GM21515 (cell line): Measurements from ENCODE around the gene RAP1GAP.

Experiments used
- ATAC-seq: cut with Tn5 transposase; IDR thresholded peaks from one replicate; pipeline ENCODE4 v1.9.1; 2021; ENCODE audit not compliant: unreplicated experiment

The RAP1GAP gene

GRCh38 chr1:21663248-21663950, 5.8 kb downstream of the RAP1GAP start:
- no peak for ATAC-seq

DNA sequence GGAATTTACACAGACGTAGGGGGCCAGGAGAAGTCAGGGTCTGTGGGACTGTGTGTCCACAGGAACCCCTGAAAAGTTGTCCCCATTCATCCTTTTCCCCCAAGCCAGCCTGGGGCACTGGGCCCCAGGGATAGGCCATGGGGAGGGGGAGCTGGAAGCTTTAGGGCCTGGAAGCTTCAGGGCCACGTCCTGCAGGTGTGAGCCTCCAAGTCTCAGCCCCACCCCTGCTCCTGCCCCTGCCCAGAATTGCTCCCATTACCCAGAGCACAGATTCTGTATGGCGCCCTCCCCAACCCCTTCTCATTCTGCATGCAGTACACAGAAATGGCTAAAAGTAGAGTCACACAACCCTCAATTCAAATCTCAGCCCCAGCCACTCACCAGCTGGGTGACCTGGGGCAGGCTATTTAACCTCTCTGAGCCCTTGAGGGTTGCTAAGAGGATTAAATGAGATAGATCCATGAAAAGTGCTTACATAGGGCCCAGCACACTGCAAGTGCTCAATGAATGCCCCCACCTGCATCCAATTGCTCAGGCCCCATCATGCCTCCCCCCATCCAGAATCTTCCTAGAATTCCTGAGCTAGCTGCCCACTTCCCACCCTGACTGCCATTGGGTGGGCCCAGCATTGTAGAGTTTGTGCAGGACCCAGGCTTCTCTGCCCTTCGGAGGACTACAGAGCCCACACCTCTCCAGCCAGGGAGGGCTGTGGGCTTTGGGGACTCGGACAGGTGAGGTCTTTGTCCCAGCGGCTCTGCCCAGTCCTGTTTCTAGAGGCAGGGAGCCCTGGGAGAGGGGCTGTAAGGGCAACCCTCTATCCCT, 6.5 kb downstream of the RAP1GAP start:
- no peak for ATAC-seq

GRCh38 chr1:21661886-21662285, 7.3 kb downstream of the RAP1GAP start:
- ATAC-seq, result no peak

GRCh38 chr1:21659924-21660326, 9.2 kb downstream of the RAP1GAP start:
- ATAC-seq, result no peak

GRCh38 chr1:21659099-21659923, 9.8 kb downstream of the RAP1GAP start:
- ATAC-seq, result no peak

GRCh38 chr1:21657456-21658190, 11.5 kb downstream of the RAP1GAP start:
- ATAC-seq, result no peak

GRCh38 chr1:21655748-21656147, 13.4 kb downstream of the RAP1GAP start:
- no peak for ATAC-seq

DNA sequence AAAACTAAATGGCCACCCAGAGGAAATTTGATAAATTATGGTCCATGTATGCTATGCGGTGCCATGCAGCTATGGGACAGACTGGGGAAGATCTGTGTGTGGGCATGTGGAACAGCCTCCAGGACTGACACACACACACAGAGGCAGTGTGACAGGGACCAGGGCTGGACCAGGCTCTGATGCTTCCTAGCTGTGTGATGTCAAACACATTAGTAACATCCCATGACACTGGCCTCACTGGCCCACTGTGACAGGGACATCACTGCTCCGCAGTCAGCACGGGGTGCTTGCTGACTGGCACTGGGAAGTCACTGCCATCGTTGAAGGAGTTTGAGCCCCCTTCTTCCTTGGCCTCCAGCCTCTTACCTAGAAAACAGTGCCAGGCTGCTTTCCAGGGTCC, 13.9 kb downstream of the RAP1GAP start:
- no peak for ATAC-seq

DNA sequence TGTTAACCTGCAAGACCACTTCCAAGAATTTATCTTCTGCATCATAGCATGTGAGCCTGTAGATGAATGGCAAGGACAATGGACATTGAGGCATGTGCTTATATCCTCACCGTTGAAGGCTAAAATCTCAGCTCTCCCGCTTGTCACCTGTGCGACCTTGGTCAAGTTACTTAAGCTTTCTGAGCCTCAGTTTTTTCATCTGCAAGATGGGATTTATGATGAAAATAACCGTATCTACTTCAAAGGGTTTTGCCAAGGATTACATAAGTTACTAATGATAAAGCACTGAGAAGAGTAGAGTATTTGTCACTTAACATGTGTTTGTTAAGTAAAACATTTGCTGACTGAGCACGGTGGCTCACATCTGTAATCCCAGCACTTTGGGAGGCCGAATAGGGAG, 14.9 kb downstream of the RAP1GAP start:
- ATAC-seq, result no peak

DNA sequence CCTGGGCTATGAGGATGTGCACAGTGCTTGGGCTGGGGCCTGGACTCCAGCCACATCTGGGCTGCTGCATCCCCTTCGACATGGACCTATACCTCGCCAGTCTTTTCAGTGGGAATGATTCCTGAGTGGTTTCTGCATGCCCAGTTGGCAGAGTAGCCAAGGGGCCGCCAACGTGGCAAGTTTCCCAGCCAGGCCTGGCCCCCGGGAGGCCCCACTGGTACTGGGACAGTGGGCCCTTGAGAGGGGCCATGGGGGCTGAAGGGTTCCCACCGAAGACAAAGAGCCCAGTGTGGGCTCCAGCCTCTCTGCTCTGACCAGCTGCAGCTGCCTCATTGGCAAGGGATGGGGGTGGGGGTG, 15.4 kb downstream of the RAP1GAP start:
- ATAC-seq, result no peak

- ATAC-seq, result no peak
These were observed 16.0 kb downstream of the RAP1GAP start for GRCh38 chr1:21652937-21653743.

DNA sequence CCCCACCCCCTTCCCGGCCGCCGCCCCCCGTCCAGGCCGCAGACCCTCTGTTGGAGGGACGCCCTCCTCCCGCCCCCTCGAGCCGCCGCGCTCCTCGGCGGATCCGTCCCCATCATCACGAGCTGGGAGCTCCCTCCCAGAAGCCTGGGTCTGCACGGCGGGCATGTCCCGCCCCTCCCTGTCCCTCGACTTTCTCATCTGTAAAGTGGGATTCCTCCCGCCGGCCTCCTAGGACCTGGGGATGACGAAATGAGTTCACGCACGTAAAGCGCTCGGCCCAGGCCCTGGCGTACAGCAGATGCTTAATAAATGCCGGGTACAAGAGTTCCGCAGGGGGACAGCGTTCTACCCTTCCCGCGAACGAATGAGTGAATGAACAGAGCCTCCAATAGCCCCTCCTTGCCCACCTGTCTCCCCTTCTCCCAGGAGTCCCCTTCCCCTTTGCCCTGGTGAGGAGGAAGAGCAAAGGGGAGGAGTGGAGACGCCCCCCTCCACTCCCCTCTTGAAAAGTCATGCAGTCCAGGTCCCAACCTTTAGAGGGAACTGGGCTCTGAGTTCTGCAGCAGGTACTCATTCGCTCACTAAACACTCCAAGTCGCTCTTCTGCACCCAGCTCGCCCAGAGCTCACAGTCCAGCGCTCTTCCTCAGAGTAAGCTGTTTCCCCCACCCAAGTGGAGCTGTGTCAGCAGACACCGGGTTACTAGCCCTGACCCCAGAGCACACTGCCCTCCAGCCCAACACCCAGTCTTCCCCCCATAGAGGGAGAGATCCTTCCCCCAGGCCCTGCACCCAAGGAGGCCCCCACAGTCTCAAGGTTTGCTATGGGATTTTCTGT, 16.8 kb downstream of the RAP1GAP start:
- no peak for ATAC-seq

GRCh38 chr1:21651214-21652042, 17.7 kb downstream of the RAP1GAP start:
- ATAC-seq, result no peak

DNA sequence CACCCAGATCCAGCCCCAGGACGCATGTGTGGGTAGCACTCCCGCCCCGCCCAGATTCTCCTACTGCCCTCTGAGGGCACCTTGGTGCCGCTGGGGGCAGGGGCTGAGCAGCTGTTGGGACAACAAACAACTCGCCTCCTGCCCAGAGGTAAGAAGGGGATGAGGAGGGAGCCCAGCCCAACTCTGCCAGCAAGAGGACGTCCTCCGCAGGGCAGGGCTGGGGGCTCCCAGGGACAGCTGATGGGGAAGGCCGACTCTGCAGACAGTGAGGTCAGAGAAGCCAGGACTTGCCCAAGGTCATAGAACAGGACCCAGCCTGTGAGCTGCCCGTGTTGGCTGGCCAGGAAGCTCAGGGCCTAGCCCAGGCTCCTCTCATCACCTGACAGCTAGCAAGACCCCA, 18.8 kb downstream of the RAP1GAP start:
- ATAC-seq, result no peak

DNA sequence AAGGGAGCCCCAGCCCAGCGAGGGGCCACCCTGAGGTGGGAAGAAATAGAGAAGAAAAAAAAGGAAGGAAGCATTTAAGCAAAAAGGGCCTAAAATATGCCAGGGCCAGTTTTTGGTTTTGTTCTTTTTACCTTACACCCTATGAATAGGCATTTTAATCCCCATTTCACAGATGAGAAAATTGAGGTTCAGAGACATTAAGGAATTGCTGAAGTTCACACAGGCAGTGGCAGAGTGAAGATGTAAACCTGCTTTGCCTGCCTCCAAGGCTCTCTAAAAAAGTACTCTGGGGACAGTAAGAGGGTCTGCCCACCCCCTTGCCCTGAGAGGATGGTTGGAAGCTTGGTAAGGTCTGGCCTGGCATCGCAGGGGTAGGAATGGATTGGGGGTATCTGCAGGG, 19.8 kb downstream of the RAP1GAP start:
- ATAC-seq, result no peak

DNA sequence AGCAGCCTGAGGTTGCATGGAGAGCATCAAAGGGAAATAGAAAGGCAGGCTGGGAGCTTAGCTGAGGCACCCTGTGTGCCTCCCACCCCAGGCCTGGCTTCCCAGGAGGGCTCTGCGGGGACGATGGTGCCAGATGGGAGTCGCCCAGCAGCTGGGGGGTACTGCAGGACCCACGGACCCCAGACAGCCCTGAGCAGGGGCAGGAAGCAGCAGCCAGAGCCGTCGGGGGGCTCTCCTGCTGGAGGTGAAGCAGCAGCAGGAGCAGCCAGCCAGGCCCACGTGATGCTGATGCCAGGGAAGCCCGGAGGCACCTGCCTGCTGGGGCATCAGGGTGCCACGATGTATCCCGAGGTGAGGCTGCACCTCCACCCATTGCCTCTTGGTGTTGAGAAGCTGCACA, 20.4 kb downstream of the RAP1GAP start:
- no peak for ATAC-seq

DNA sequence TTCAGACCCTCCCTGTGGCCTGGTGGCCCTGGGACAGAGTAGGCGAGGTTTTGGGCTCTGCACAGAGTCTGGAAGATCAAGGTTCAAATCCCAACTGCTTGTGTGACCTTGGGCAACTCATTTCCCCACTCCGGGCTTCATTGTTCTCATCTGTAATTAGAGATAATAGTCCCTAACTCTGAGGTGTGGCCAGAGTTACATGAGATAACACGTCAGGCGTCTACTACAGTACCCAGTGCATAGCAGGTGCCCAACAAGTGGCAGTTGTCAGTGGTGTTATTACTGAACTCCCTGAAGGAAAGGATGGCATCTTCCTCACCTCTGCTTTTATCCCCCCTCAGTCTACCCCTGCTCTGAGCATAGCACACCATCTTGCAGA, 20.8 kb downstream of the RAP1GAP start:
- no peak for ATAC-seq
